Activated T-cell treated with anti-CD3 and anti-CD28 coated beads, Interleukin-2, amount 50 U/mL, for 72 hours (primary cell): ENCODE results near the gene SLC12A1. TPM values are rescaled to one million over a fixed set of nuclear protein-coding genes. Genes with fewer than 3 reads are reported as not detected.
"Not testable (repeated sequence)": the region's sequence is repeated elsewhere in the genome, so short reads cannot be mapped to it uniquely, and the experiment has no call there.

ENCODE experiments used
- ATAC-seq, 2 donors: fragments of 150-1000 bp; cut with Tn5 transposase; replicated peaks in 1 of 2; 2 replicates each; pipeline ENCODE4 v1.10.0; 2021; ENCODE audit warnings: moderate library complexity in 2 of 2, mild to moderate bottlenecking in 1 of 2
- DNase-seq, 2 donors: peaks; one replicate each; pipeline ENCODE4 v3.0.0; 2021 to 2022; ENCODE audit warnings: mixed read lengths in 1 of 2
- H3K27ac Mint-ChIP-seq: one replicate; pipeline ENCODE4 v1.8.0; 2022; ENCODE audit warnings: mild to moderate bottlenecking, moderate library complexity, mixed read lengths
- H3K27me3 Mint-ChIP-seq: one replicate; pipeline ENCODE4 v1.8.0; 2022; ENCODE audit warnings: low read depth, mixed read lengths
- H3K36me3 Mint-ChIP-seq, 2 donors: one replicate each; pipeline ENCODE4 v1.8.0; 2022; ENCODE audit warnings: mixed read lengths in 2 of 2, mild to moderate bottlenecking in 1 of 2; ENCODE audit not compliant: insufficient read depth in 2 of 2
- H3K4me1 Mint-ChIP-seq: one replicate; pipeline ENCODE4 v1.8.0; 2022; ENCODE audit warnings: low read depth, mixed read lengths
- H3K4me3 Mint-ChIP-seq, 2 donors: one replicate each; pipeline ENCODE4 v1.8.0; 2022; ENCODE audit warnings: mild to moderate bottlenecking in 2 of 2, mixed read lengths in 2 of 2, moderate library complexity in 2 of 2
- H3K9me3 Mint-ChIP-seq, 2 donors: one replicate each; pipeline ENCODE4 v1.8.0; 2022; ENCODE audit warnings: mixed read lengths in 2 of 2
- total RNA-seq, 2 donors: library from RNA; stranded (reverse); gene quantifications; one replicate each; pipeline ENCODE4 v1.2.3, GENCODE V29; 2022

The SLC12A1 gene
- total RNA-seq, 2 donors from 2014 or later, result not detected

DNA sequence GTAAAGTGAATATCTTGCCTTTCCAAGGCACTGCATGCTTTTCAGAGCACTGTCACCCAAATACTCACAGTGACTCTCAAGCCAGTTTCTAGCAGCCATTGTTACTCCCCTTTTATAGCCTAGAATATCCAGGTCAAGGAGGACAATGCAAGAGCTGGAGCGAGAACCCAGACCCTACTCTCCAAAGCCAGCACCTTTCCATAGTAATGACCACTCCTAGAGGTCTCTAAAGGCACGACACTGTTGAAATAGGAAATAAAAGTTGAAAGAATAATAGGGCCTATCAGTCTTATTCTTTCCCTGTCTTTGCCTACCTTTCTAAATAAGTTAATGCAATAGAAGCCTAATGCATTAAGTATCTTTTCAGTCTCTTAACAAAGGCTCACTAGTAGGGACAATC, 91.6 kb downstream of the SLC12A1 start:
- no peak overlapping the region for H3K27ac Mint-ChIP-seq

DNA sequence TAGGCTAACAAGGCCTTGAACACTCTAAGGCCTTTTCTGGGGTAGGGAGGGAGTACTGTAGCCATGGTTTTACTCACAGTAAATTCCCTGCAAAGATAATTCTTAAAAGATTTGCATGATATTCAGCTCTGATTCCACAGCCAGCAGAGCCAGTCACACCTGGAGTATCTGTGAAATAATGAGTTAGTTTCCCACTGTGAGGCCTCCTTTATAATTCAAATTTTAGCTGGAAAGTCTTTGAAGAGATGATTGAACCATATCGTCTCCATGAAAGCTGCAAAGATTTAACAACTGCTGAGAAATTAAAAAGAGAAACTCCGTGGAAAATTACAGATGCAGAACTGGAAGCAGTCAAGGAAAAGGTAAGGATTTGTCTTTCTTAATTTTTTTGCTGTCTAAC, 92.8 kb downstream of the SLC12A1 start:
- Mint-ChIP-seq H3K4me1 (no peaks in the 10 kb centered on the region), H3K4me3 (no peak overlapping the region), H3K9me3 (no peaks in the 10 kb centered on the region), H3K27ac (no peak overlapping the region), H3K36me3 (no peaks in the 10 kb centered on the region), H3K27me3 (no peaks in the 10 kb centered on the region)
- no peak for DNase-seq
- no peak for ATAC-seq

More for the DNA sequence above, 91.6 kb downstream of the SLC12A1 start:
- no peak for DNase-seq
- Mint-ChIP-seq H3K36me3 (no peaks in the 10 kb centered on the region), H3K4me1 (no peaks in the 10 kb centered on the region), H3K27me3 (peaks cover 4% of the 10 kb centered on the region), H3K9me3 (no peaks in the 10 kb centered on the region), H3K4me3 (no peak overlapping the region)
- no peak for ATAC-seq

DNA sequence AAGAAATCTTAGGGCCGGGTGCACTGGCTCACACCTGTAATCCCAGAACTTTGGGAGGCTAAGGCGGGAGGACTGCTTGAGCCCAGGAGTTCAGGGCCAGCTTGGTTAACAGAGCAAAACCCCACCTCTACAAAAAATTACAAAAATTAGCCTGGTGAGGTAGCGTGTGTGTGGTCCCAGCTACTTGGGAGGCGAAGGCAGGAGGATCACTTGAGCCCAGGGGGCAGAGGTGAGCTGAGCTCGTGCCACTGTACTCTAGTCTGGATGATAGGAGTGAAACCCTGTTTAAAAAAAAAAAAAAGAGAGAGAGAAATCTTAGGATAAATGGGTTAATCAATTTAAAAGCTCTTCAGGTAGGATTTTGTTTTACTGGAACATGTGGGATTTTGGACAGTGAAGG, 93.9 kb downstream of the SLC12A1 start:
- H3K4me1 Mint-ChIP-seq, result no peaks in the 10 kb centered on the region
- no peak overlapping the region for H3K4me3 Mint-ChIP-seq
- ATAC-seq (no peak), DNase-seq (no peak)
- no peaks in the 10 kb centered on the region for H3K9me3 Mint-ChIP-seq
- no peaks in the 10 kb centered on the region for H3K27me3 Mint-ChIP-seq
- H3K27ac Mint-ChIP-seq, result no peak overlapping the region
- no peaks in the 10 kb centered on the region for H3K36me3 Mint-ChIP-seq

DNA sequence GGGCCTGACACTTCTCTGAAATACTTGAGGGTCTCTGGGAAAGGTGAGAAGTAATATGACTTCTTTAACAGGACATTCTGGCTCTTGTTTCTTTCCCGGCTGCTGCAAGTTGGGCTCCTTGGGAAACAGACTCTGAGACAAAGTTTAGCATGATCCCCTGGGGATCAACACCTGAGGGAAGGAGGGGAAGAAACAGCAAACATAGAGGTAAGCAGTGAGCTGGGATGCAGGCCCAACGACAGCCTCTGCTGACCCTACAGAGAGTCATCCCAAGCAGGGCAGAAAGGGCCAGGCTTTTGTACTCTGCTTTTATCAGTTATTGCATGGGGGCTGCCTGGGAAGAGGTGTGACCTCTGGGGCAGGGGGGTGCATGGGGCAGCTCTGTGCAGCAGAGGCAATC, 98.3 kb downstream of the SLC12A1 start:
- H3K4me3 Mint-ChIP-seq, result no peak overlapping the region
- H3K36me3 Mint-ChIP-seq, result no peaks in the 10 kb centered on the region
- H3K27me3 Mint-ChIP-seq, result no peaks in the 10 kb centered on the region
- ATAC-seq (no peak), DNase-seq (no peak)
- H3K27ac Mint-ChIP-seq, result no peak overlapping the region
- H3K4me1 Mint-ChIP-seq, result no peaks in the 10 kb centered on the region
- H3K9me3 Mint-ChIP-seq, result no peaks in the 10 kb centered on the region

DNA sequence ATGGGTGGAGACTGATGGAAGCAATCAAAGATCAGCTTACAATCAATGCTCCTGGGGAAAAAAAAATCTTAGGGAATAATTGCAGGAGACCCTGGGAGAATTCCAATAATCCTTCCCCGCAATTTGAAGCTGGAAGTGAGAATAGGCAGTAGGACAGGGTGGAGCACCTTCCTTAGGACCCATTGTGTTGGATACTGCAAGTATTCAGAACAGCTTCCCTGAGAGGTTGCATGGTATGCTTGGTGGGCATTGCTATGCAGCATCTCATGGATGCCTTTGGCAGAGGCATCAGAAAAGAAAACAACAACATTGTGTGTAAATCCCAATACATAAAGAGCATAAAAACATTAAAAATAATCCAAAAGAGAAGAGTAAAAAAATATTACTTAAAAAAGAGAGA, 100.5 kb downstream of the SLC12A1 start:
- ATAC-seq (no peak), DNase-seq (no peak)
- Mint-ChIP-seq H3K4me3 (no peak overlapping the region), H3K9me3 (no peaks in the 10 kb centered on the region), H3K27me3 (no peaks in the 10 kb centered on the region), H3K27ac (no peak overlapping the region), H3K4me1 (no peaks in the 10 kb centered on the region), H3K36me3 (no peaks in the 10 kb centered on the region)

DNA sequence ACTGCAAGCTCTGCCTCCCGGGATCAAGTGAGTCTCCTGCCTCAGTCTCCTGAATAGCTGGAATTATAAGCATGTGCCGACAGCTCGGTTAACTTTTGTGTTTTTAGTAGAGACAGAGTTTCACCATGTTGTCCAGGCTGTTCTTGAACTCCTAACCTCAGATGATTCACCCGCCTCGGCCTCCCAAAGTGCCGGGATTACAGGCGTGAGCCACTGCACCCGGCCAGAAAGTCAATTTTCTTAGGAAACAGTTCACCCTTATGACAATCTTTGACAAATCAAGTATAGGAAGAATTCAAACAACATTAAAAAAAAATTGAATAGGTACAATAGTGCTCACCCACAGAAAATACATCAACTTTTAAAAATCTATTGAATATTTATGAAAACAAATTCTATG, 101.5 kb downstream of the SLC12A1 start:
- no peaks in the 10 kb centered on the region for H3K9me3 Mint-ChIP-seq
- H3K27ac Mint-ChIP-seq, result no peak overlapping the region
- no peak for DNase-seq
- no peaks in the 10 kb centered on the region for H3K4me1 Mint-ChIP-seq
- no peaks in the 10 kb centered on the region for H3K27me3 Mint-ChIP-seq
- H3K36me3 Mint-ChIP-seq, result no peaks in the 10 kb centered on the region
- no peak for ATAC-seq
- no peak overlapping the region for H3K4me3 Mint-ChIP-seq

DNA sequence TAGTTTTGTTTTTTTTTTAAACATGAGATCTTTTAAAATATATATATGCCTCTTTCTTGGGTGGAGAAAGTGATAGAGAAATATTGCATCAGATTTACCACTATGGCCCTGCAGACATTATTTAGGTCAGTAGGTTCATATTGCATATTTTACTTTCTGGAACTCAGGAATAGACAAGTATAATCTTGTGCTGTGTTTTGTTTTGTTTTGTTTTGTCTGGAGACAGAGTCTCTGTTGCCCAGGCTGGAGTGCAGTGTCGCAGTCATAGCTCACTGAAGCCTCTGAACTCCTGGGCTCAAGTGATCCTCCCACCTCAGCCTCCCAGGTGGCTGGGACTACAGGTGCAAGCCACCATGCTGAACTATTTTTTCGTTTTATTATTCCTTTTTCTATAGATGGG, 103.6 kb downstream of the SLC12A1 start:
- ATAC-seq, result no peak
- Mint-ChIP-seq H3K27ac (no peak overlapping the region), H3K27me3 (no peaks in the 10 kb centered on the region), H3K36me3 (no peaks in the 10 kb centered on the region), H3K4me3 (no peak overlapping the region), H3K4me1 (no peaks in the 10 kb centered on the region), H3K9me3 (no peaks in the 10 kb centered on the region)
- DNase-seq, result no peak

DNA sequence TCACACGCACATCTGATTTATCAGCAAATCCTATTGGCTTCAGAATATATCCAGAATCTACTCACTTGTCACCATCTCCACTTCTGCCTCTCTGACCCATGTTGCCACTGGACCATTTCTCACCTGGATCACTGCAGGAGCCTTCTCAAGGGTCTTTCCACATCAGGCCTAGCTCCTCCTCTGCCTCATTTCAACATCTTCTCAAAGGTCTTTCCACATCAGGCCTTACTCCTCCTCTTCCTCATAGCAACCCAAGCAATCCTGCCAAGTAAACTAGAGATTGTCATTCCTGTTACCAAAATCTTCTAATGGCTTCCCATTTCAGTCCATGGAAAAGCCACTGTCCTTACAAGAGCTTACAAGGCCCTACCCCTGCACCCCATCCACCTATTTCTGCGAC, 107.1 kb downstream of the SLC12A1 start:
- ATAC-seq (no peak), DNase-seq (no peak)
- Mint-ChIP-seq H3K9me3 (no peaks in the 10 kb centered on the region), H3K4me3 (no peak overlapping the region), H3K36me3 (no peaks in the 10 kb centered on the region), H3K27me3 (no peaks in the 10 kb centered on the region), H3K4me1 (no peaks in the 10 kb centered on the region), H3K27ac (no peak overlapping the region)

DNA sequence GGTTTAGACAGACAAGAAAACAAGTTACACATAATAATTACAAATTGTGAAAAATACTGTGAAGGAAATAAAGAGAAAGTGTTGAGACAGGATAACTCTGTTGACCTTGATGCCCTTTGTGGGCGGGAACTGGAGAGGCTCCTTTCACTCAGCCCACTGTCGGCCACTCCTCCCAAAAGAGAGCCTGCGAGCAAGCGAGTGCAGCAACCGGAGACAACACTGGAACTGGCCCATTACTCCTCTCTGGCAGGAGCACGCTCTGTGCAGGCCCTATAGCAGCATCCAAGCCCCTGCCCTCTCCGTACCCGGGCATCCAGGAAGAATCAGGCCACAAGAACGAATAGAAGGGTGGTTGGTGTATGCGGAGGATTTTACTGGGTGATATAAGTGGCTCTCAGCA, 108.9 kb downstream of the SLC12A1 start:
- DNase-seq, result no peak
- H3K27ac Mint-ChIP-seq, result no peak overlapping the region
- no peak overlapping the region for H3K4me3 Mint-ChIP-seq
- no peaks in the 10 kb centered on the region for H3K9me3 Mint-ChIP-seq
- H3K27me3 Mint-ChIP-seq, result peaks cover 3% of the 10 kb centered on the region
- no peak for ATAC-seq
- no peaks in the 10 kb centered on the region for H3K4me1 Mint-ChIP-seq
- H3K36me3 Mint-ChIP-seq, result no peaks in the 10 kb centered on the region

DNA sequence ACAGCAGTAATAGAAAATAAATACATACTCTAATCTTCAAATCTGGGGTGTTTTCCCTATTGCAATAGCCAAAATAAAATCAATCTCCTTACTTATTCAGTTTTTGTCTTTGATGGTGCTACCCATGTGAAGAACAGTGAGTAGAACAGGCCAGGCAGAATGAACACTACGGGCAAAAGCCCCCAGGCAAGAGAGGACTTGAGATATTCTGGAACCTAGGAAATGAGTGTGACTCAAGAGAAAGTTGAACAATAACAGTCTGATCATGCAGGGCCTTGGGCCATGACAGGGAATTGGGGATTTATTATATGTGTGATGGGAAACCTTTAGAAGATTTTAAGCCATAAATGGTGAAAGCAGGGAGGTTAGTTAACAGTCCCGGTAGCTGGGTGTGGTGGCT, 111.1 kb downstream of the SLC12A1 start:
- Mint-ChIP-seq H3K4me3 (no peak overlapping the region), H3K27ac (no peak overlapping the region)

DNA sequence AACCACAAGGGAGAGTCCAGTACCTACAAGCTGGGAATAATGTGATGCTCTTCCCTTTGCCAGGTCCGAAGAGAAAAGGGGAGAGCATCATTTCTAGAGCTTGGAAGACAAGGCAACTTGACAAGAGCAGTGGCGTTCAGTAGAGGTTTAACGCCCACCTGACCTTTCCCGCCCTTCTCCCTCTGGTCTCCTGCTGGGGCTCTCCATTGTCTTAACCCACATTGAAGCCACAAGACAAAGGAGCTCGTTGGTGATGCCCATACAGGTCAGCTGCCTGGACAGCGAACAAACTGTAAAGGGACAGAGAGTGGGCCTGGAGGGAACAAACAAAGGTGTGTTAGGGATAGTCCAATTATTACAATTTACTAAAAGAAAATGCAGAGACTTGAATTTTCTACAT, 112.0 kb downstream of the SLC12A1 start:
- no peak overlapping the region for H3K4me3 Mint-ChIP-seq
- no peak for ATAC-seq
- no peak overlapping the region for H3K27ac Mint-ChIP-seq
- no peaks in the 10 kb centered on the region for H3K4me1 Mint-ChIP-seq
- DNase-seq, result no peak
- no peaks in the 10 kb centered on the region for H3K9me3 Mint-ChIP-seq
- peaks cover 16% of the 10 kb centered on the region for H3K27me3 Mint-ChIP-seq
- H3K36me3 Mint-ChIP-seq, result no peaks in the 10 kb centered on the region

More for the DNA sequence above, 111.1 kb downstream of the SLC12A1 start:
- peaks cover 12% of the 10 kb centered on the region for H3K27me3 Mint-ChIP-seq
- H3K36me3 Mint-ChIP-seq, result no peaks in the 10 kb centered on the region
- no peaks in the 10 kb centered on the region for H3K4me1 Mint-ChIP-seq
- ATAC-seq (no peak), DNase-seq (no peak)
- no peaks in the 10 kb centered on the region for H3K9me3 Mint-ChIP-seq

DNA sequence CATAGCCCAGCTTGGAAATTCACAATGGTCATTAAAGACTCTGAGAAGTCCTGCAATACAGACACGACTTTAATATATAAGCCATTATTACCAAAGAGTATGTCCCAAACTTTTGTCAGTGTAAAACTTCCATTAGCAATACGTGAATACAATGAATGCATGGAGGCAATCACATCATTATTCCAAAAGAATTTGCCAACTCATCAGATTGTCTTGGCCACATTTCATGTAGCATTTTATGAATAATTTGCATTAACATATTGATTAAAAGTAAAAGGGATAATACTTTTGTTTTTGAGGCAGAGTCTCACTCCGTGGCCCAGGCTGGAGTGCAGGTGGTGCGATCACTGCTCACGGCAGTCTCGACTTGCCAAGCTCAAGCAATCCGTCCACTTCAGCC, 117.2 kb downstream of the SLC12A1 start:
- Mint-ChIP-seq H3K27me3 (peaks cover 16% of the 10 kb centered on the region), H3K9me3 (no peaks in the 10 kb centered on the region), H3K36me3 (no peaks in the 10 kb centered on the region), H3K4me1 (no peaks in the 10 kb centered on the region), H3K27ac (no peak overlapping the region), H3K4me3 (no peak overlapping the region)
- DNase-seq (no peak), ATAC-seq (no peak)

DNA sequence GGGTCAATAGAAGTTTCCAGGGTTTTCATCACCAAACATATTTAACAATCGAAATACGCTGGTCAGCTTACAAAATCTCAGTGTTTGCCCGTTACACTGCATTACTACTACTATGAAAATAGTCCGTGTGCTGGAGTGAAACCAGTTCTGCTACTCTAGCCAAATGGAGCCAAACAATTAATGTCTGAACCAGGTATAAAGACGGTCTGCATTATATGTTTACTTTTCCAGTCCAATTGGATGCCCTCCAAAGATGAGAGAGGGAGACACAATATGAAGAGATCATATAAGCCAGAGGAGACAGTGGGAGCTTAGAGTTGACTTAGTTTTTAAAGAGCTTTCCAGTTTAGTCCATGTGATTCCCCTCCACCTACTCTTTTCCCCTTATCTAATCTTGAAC, 118.8 kb downstream of the SLC12A1 start:
- Mint-ChIP-seq H3K4me3 (no peak overlapping the region), H3K9me3 (no peaks in the 10 kb centered on the region), H3K36me3 (peaks cover 0 to 3% of the 10 kb centered on the region in 2 donors), H3K27me3 (peaks cover 13% of the 10 kb centered on the region), H3K27ac (no peak overlapping the region), H3K4me1 (peaks cover 2% of the 10 kb centered on the region)
- ATAC-seq (no peak), DNase-seq (no peak)

DNA sequence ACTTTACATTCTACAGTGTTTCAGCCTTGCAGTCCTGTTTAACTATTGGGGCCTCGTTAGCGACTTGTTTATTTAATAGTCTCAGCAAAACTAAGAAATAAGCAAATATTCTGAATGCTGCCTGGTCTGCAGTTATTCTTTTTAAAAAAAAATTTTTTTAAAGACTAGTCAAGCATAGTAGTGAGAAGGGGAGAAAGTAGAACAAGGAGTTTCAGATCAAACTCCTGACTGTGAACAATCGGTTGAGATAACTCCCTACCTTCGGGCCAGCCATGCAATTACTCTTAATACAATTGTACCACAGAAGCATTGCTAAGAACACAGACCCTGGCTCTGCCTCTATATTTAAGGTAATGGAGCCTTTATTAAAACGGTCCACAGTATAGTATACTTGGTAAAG, 119.3 kb downstream of the SLC12A1 start:
- ATAC-seq, result no peak
- Mint-ChIP-seq H3K36me3 (peaks cover 4 to 7% of the 10 kb centered on the region in 2 donors), H3K9me3 (no peaks in the 10 kb centered on the region), H3K27ac (no peak overlapping the region), H3K4me1 (peaks cover 6% of the 10 kb centered on the region), H3K27me3 (peaks cover 9% of the 10 kb centered on the region), H3K4me3 (no peak overlapping the region)
- no peak for DNase-seq

DNA sequence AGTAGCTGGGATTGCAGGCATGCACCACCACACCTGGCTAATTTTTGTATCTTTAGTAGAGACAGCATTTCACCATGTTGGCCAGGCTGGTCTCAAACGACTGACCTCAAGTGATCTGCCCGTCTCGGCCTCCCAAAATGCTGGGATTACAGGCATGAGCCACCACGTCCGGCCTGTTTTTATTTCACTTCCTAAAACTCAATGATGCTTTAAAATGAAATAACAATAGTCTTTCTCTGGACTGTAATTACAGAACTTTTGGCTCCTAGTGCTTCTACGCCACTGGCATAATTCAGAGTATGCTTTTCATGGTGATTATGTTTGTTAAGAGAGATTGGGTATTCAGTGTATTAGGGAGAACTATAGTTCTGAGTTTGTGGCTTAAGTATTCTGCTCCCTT, 120.1 kb downstream of the SLC12A1 start:
- H3K36me3 Mint-ChIP-seq, ATAC-seq, DNase-seq, H3K9me3 Mint-ChIP-seq, H3K4me1 Mint-ChIP-seq, H3K4me3 Mint-ChIP-seq, H3K27ac Mint-ChIP-seq, H3K27me3 Mint-ChIP-seq: not testable (repeated sequence)
